A673 (cell line): ENCODE results near the gene SRA1.

Source experiments
- EZH2 ChIP-seq: fragments of 200-600 bp; sonication (generic); IDR thresholded peaks from 2 replicates; pipeline ENCODE4 v1.6.1; 2017; ENCODE audit warnings: borderline replicate concordance, low read depth, mild to moderate bottlenecking, mixed read lengths, antibody characterized with exemption, low read length; ENCODE audit not compliant: poor library complexity, severe bottlenecking
- TF ChIP-seq, protein P1 (sequence below): fragments of 300-800, 200-600 bp; sonication (generic); conservative IDR thresholded peaks from 2 replicates; pipeline ENCODE4 v1.5.1; 2017; ENCODE audit warnings: low read depth, mild to moderate bottlenecking, antibody characterized with exemption, low read length, moderate library complexity, mixed read lengths

GRCh38 chr5:140545606-140546005 is 11.7 kb downstream of the SRA1 start:
- TF ChIP-seq, protein P1, sequence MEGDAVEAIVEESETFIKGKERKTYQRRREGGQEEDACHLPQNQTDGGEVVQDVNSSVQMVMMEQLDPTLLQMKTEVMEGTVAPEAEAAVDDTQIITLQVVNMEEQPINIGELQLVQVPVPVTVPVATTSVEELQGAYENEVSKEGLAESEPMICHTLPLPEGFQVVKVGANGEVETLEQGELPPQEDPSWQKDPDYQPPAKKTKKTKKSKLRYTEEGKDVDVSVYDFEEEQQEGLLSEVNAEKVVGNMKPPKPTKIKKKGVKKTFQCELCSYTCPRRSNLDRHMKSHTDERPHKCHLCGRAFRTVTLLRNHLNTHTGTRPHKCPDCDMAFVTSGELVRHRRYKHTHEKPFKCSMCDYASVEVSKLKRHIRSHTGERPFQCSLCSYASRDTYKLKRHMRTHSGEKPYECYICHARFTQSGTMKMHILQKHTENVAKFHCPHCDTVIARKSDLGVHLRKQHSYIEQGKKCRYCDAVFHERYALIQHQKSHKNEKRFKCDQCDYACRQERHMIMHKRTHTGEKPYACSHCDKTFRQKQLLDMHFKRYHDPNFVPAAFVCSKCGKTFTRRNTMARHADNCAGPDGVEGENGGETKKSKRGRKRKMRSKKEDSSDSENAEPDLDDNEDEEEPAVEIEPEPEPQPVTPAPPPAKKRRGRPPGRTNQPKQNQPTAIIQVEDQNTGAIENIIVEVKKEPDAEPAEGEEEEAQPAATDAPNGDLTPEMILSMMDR = no peak
- no peak for TF ChIP-seq EZH2
